IMR-90 (cell line): Measurements from ENCODE around the gene PIM3. TPM values are rescaled to one million over a fixed set of nuclear protein-coding genes. Genes with fewer than 3 reads are reported as not detected.

Experiments used
- ATAC-seq: fragments of 200-7000 bp; cut with Tn5 transposase; 2 replicates; pipeline ENCODE4 v1.9.1; 2020; ENCODE audit warnings: low read depth, mild to moderate bottlenecking, moderate library complexity
- BruUV-seq: library from RNA; stranded (reverse); fragments of 400-500 nt; replicated peaks from 2 replicates; lab custom pipeline; 2021; lab: Mats Ljungman, UMichigan
- CTCF ChIA-PET: fragments of 300-600 bp; formaldehyde crosslinking; extraction: SDS; loops from one replicate; lab custom pipeline; 2021; ENCODE audit warnings: antibody characterized with exemption; lab: Yijun Ruan, JAX
- POLR2A ChIA-PET: fragments of 300-600 bp; sonication (Branson Sonifier 250); formaldehyde crosslinking; loops from one replicate; lab custom pipeline; 2022; ENCODE audit warnings: antibody characterized with exemption; ENCODE audit not compliant: unreplicated experiment; lab: Charles Lee
- DNase-seq: peaks from one replicate; pipeline ENCODE4 v3.0.0; 2013
- H2AFZ ChIP-seq: replicated peaks from 2 replicates; pipeline ENCODE3; 2013; ENCODE audit warnings: low read length, mild to moderate bottlenecking; ENCODE audit not compliant: poor library complexity
- H2AK5ac ChIP-seq: 2 replicates; pipeline ENCODE4 v1.6.1; 2013; ENCODE audit warnings: low read depth, low read length, inconsistent platforms
- H2AK9ac ChIP-seq: replicated peaks from 2 replicates; pipeline ENCODE3; 2013; ENCODE audit warnings: mild to moderate bottlenecking, low read depth, low read length, moderate library complexity; ENCODE audit not compliant: poor library complexity
- H2BK120ac ChIP-seq: 2 replicates; pipeline ENCODE4 v1.6.1; 2013; ENCODE audit warnings: low read depth, low read length, inconsistent platforms
- H2BK15ac ChIP-seq: 3 replicates; pipeline ENCODE4 v1.6.1; 2013; ENCODE audit warnings: low read depth, low read length, inconsistent platforms
- H2BK20ac ChIP-seq: 2 replicates; pipeline ENCODE4 v1.6.1; 2013; ENCODE audit warnings: low read depth, mild to moderate bottlenecking, inconsistent platforms, low read length, moderate library complexity
- H2BK5ac ChIP-seq: 2 replicates; pipeline ENCODE4 v1.6.1; 2013; ENCODE audit warnings: mild to moderate bottlenecking, low read depth, low read length, inconsistent platforms; ENCODE audit not compliant: poor library complexity, severe bottlenecking
- H3K14ac ChIP-seq: replicated peaks from 2 replicates; pipeline ENCODE4 v1.6.1; 2013; ENCODE audit warnings: low read depth, low read length, inconsistent platforms
- H3K18ac ChIP-seq: 2 replicates; pipeline ENCODE4 v1.6.1; 2013; ENCODE audit warnings: low read depth, low read length, control low read depth
- H3K23ac ChIP-seq: 2 replicates; pipeline ENCODE4 v1.6.1; 2013; ENCODE audit warnings: low read depth, low read length, inconsistent platforms
- H3K27ac ChIP-seq: 2 replicates; pipeline ENCODE4 v1.5.1; 2013; ENCODE audit warnings: mild to moderate bottlenecking, control low read depth, low read length; ENCODE audit not compliant: insufficient read depth
- H3K27me3 ChIP-seq: 2 replicates; pipeline ENCODE4 v1.6.1; 2013; ENCODE audit warnings: low read length; ENCODE audit not compliant: control insufficient read depth, insufficient read depth
- H3K36me3 ChIP-seq: 2 replicates; pipeline ENCODE4 v1.6.1; 2013; ENCODE audit warnings: low read length, mixed read lengths; ENCODE audit not compliant: control insufficient read depth, insufficient read depth
- H3K4ac ChIP-seq: 2 replicates; pipeline ENCODE4 v1.6.1; 2013; ENCODE audit warnings: low read depth, low read length, inconsistent platforms
- H3K4me1 ChIP-seq: 2 replicates; pipeline ENCODE4 v1.6.1; 2013; ENCODE audit warnings: low read length, mixed read lengths; ENCODE audit not compliant: control insufficient read depth, insufficient read depth
- H3K4me2 ChIP-seq: 2 replicates; pipeline ENCODE4 v1.6.1; 2013; ENCODE audit warnings: low read depth, mild to moderate bottlenecking, control low read depth, low read length, moderate library complexity
- H3K4me3 ChIP-seq: 2 replicates; pipeline ENCODE4 v1.5.1; 2013; ENCODE audit warnings: low read depth, mild to moderate bottlenecking, control low read depth, low read length, moderate library complexity; ENCODE audit not compliant: insufficient read depth
- H3K56ac ChIP-seq: 2 replicates; pipeline ENCODE4 v1.6.1; 2013; ENCODE audit warnings: low read length, inconsistent platforms; ENCODE audit not compliant: insufficient read depth; ENCODE audit errors: extremely low read depth
- H3K79me1 ChIP-seq, 2 experiments: 2 replicates each; pipeline ENCODE4 v1.6.1; 2013; ENCODE audit warnings: low read length in 2 of 2, inconsistent platforms in 1 of 2, low read depth in 1 of 2
- H3K9ac ChIP-seq: 2 replicates; pipeline ENCODE4 v1.6.1; 2013; ENCODE audit warnings: low read depth, low read length, control low read depth
- H3K9me1 ChIP-seq: 2 replicates; pipeline ENCODE4 v1.6.1; 2013; ENCODE audit warnings: low read length, inconsistent platforms; ENCODE audit not compliant: insufficient read depth
- H3K9me3 ChIP-seq: 2 replicates; pipeline ENCODE4 v1.6.1; 2013; ENCODE audit warnings: low read length; ENCODE audit not compliant: control insufficient read depth, insufficient read depth
- H4K20me1 ChIP-seq: 2 replicates; pipeline ENCODE4 v1.6.1; 2013; ENCODE audit warnings: low read length, inconsistent platforms; ENCODE audit not compliant: insufficient read depth
- H4K5ac ChIP-seq: 2 replicates; pipeline ENCODE4 v1.6.1; 2013; ENCODE audit warnings: mild to moderate bottlenecking, low read depth, low read length, control low read depth
- H4K8ac ChIP-seq, 2 experiments: 2 replicates each; pipeline ENCODE4 v1.6.1; 2013; ENCODE audit warnings: low read depth in 2 of 2, low read length in 2 of 2, control low read depth in 1 of 2, inconsistent platforms in 1 of 2
- H4K91ac ChIP-seq: 2 replicates; pipeline ENCODE4 v1.6.1; 2013; ENCODE audit warnings: low read depth, low read length, inconsistent platforms; ENCODE audit not compliant: insufficient read depth
- BHLHE40 ChIP-seq: fragments of 150-350 bp; IDR thresholded peaks from 2 replicates; pipeline ENCODE4 v1.6.1; 2016; ENCODE audit warnings: mild to moderate bottlenecking, low read depth, low read length
- CEBPB ChIP-seq: IDR thresholded peaks from 2 replicates; pipeline ENCODE4 v1.6.1; 2012; ENCODE audit warnings: low read depth, low read length, improper control_type of control experiment
- CHD1 ChIP-seq: IDR thresholded peaks from 2 replicates; pipeline ENCODE4 v1.6.1; 2012; ENCODE audit warnings: low read depth, low read length, improper control_type of control experiment
- CTCF ChIP-seq: conservative IDR thresholded peaks from 2 replicates; pipeline ENCODE4 v1.5.1; 2012; ENCODE audit warnings: mild to moderate bottlenecking, low read depth, low read length, improper control_type of control experiment
- ELK1 ChIP-seq: fragments of 150-350 bp; IDR thresholded peaks from 2 replicates; pipeline ENCODE4 v1.6.1; 2016; ENCODE audit warnings: low read depth, mild to moderate bottlenecking, low read length, moderate library complexity, borderline replicate concordance
- FOS ChIP-seq: fragments of 150-350 bp; IDR thresholded peaks from 2 replicates; pipeline ENCODE4 v1.6.1; 2016; ENCODE audit warnings: low read depth, low read length
- MAFK ChIP-seq: IDR thresholded peaks from 2 replicates; pipeline ENCODE4 v1.6.1; 2012; ENCODE audit warnings: low read depth, low read length, improper control_type of control experiment
- MAZ ChIP-seq: IDR thresholded peaks from 2 replicates; pipeline ENCODE4 v1.6.1; 2012; ENCODE audit warnings: low read depth, mild to moderate bottlenecking, low read length, improper control_type of control experiment, moderate library complexity, borderline replicate concordance
- MXI1 ChIP-seq: IDR thresholded peaks from 2 replicates; pipeline ENCODE4 v1.6.1; 2012; ENCODE audit warnings: low read depth, mild to moderate bottlenecking, low read length, moderate library complexity, borderline replicate concordance
- NFE2L2 ChIP-seq: fragments of 150-350 bp; IDR thresholded peaks from 2 replicates; pipeline ENCODE4 v1.6.1; 2016; ENCODE audit warnings: low read depth, mild to moderate bottlenecking, low read length
- POLR2A ChIP-seq: IDR thresholded peaks from 2 replicates; pipeline ENCODE4 v1.6.1; 2012; ENCODE audit warnings: mild to moderate bottlenecking, low read depth, low read length
- RAD21 ChIP-seq: IDR thresholded peaks from 2 replicates; pipeline ENCODE4 v1.6.1; 2012; ENCODE audit warnings: low read length, improper control_type of control experiment
- RCOR1 ChIP-seq: IDR thresholded peaks from 2 replicates; pipeline ENCODE4 v1.6.1; 2012; ENCODE audit warnings: mild to moderate bottlenecking, low read length, improper control_type of control experiment; ENCODE audit not compliant: insufficient replicate concordance
- RFX5 ChIP-seq: IDR thresholded peaks from 2 replicates; pipeline ENCODE4 v1.8.0; 2012; ENCODE audit warnings: low read depth, mild to moderate bottlenecking, low read length, moderate library complexity
- SMC3 ChIP-seq: fragments of 150-350 bp; IDR thresholded peaks from 2 replicates; pipeline ENCODE4 v1.6.1; 2016; ENCODE audit warnings: low read depth, mild to moderate bottlenecking, antibody characterized with exemption, low read length, moderate library complexity
- USF2 ChIP-seq: fragments of 150-350 bp; IDR thresholded peaks from 2 replicates; pipeline ENCODE4 v1.6.1; 2017; ENCODE audit warnings: mild to moderate bottlenecking, antibody characterized with exemption, low read length, low read depth
- WGBS, 2 experiments: methylation state at CpG; one replicate each; pipeline versions ENCODE4 v1.1.5 to v1.1.7; 2013; ENCODE audit warnings: missing lambda C conversion rate in 2 of 2; ENCODE audit not compliant: insufficient read length in 1 of 2; ENCODE audit errors: extremely low coverage in 2 of 2; 5-methylcytosine and 5-hydroxymethylcytosine counted together
- dilution Hi-C: fragments of 300-500 bp; cut with HindIII; formaldehyde crosslinking; loops from one replicate; pipeline ENCODE4 v1.14.3; 2018; ENCODE audit warnings: low sequenced_read_pairs; ENCODE audit not compliant: unreplicated experiment
- in situ Hi-C: fragments of 300-500 bp; cut with MboI; formaldehyde crosslinking; loops from 3 replicates; pipeline ENCODE4 v1.14.3; 2019; ENCODE audit warnings: low sequenced_read_pairs, inconsistent platforms, mixed read lengths
- intact Hi-C: fragments of 100-400 bp; cut with micrococcal nuclease; formaldehyde crosslinking; loops from 2 replicates; pipeline ENCODE4 v1.10.0; 2022
- polyA plus RNA-seq, 3 experiments: library from polyadenylated mRNA; depleted of rRNA; stranded (reverse); fragments of >200 nt; gene quantifications; 2 replicates each; pipeline ENCODE4 v1.2.3, GENCODE V29; 2012; ENCODE audit warnings: low replicate concordance in 1 of 3
- total RNA-seq: library from RNA; depleted of rRNA; stranded (reverse); fragments of >200 nt; gene quantifications from 2 replicates; pipeline ENCODE4 v1.2.3, GENCODE V29; 2012

PIM3 gene
- total and polyA plus RNA-seq, 2 of the 4 experiments (the other 2 are of a cell fraction), result 8.6 to 24.7 TPM

- Histone ChIP-seq H2BK5ac (no peak overlapping the region), H3K4me2 (no peak overlapping the region), H3K4ac (no peak overlapping the region), H2BK20ac (no peak overlapping the region), H2AFZ (no peak overlapping the region), H3K9me3 (peaks cover 8% of the 10 kb centered on the region), H2AK5ac (no peak overlapping the region), H4K20me1 (no peaks in the 10 kb centered on the region), H3K23ac (no peak overlapping the region), H3K36me3 (no peaks in the 10 kb centered on the region), H3K79me1 (no peaks in the 10 kb centered on the region), H2AK9ac (peak overlapping the region; percentile 1), H3K27me3 (peaks cover 14% of the 10 kb centered on the region; the same call in 1 of the 2 replicates), H3K9me1 (peaks cover 4% of the 10 kb centered on the region; the same call in 1 of the 2 replicates), H3K27ac (no peak overlapping the region), H4K91ac (no peak overlapping the region), H2BK120ac (no peak overlapping the region), H4K5ac (no peak overlapping the region), H2BK15ac (no peak overlapping the region), H3K56ac (no peak overlapping the region), H4K8ac (no peak overlapping the region), H3K4me3 (no peak overlapping the region), H3K4me1 (peaks cover 2% of the 10 kb centered on the region; the same call in 1 of the 2 replicates), H3K18ac (no peak overlapping the region), H3K9ac (no peak overlapping the region), H3K14ac (no peak overlapping the region)
- ATAC-seq, result no peak
- in situ Hi-C loops, result no loop called here
- ChIA-PET CTCF (interaction anchor here (1.0 kb wide), 1 partner anchor 34 kb away, joined by 4 read pairs; no protein-coding TSS in a partner anchor), POLR2A (no interaction called here)
- BruUV-seq, result no TSS peak
- WGBS, 2 experiments, result 100% methylated on average over 1 of the region's 4 CpGs; no CpG with 5 or more reads in 1 of the 2 experiments
- TF ChIP-seq FOS (no peak), POLR2A (no peak), RCOR1 (no peak), ELK1 (no peak), RAD21 (no peak), MXI1 (no peak), CEBPB (no peak), NFE2L2 (no peak), CHD1 (no peak), MAZ (no peak), USF2 (no peak), RFX5 (no peak), CTCF (no peak), MAFK (no peak), BHLHE40 (no peak), SMC3 (no peak)
- no peak for DNase-seq
- intact Hi-C loops, result no loop called here
- dilution Hi-C loops, result no loop called here
Measured at GRCh38 chr22:49996119-49996517, 35.5 kb downstream of the PIM3 start.
